ENCODE data around the gene YEATS4.

YEATS4 gene

DNA sequence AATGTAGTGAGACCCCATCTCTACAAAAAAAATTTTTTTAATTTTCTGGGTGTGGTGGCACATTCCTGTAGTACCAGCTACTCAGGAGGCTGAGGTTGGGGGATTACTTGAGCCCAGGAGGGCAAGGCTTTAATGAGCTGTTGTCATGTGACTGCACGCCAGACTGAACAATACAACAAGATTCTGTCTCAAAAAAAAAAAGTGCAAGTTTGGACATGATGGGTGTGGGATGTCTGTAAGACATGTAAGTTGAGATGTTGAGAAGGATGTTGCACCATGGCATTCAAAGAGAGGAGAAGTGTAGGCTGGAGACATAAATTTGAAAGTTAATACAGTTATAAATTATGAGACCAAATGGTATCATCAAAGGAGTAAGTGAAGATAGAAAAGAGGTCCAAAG lies 23.5 kb downstream of the YEATS4 start:
- DNase-seq (ENCODE audit: low read depth in 1 of 2, low spot score in 1 of 2): no peak
- Histone ChIP-seq H3K27me3 (ENCODE audit: insufficient read depth, poor library complexity, severe bottlenecking) (no peaks in the 10 kb centered on the region), H3K4me3 (replicated peaks; ENCODE audit: insufficient read depth, low read length) (no peak overlapping the region), H3K27ac (replicated peaks) (no peak overlapping the region)
- TF ChIP-seq, protein P1, sequence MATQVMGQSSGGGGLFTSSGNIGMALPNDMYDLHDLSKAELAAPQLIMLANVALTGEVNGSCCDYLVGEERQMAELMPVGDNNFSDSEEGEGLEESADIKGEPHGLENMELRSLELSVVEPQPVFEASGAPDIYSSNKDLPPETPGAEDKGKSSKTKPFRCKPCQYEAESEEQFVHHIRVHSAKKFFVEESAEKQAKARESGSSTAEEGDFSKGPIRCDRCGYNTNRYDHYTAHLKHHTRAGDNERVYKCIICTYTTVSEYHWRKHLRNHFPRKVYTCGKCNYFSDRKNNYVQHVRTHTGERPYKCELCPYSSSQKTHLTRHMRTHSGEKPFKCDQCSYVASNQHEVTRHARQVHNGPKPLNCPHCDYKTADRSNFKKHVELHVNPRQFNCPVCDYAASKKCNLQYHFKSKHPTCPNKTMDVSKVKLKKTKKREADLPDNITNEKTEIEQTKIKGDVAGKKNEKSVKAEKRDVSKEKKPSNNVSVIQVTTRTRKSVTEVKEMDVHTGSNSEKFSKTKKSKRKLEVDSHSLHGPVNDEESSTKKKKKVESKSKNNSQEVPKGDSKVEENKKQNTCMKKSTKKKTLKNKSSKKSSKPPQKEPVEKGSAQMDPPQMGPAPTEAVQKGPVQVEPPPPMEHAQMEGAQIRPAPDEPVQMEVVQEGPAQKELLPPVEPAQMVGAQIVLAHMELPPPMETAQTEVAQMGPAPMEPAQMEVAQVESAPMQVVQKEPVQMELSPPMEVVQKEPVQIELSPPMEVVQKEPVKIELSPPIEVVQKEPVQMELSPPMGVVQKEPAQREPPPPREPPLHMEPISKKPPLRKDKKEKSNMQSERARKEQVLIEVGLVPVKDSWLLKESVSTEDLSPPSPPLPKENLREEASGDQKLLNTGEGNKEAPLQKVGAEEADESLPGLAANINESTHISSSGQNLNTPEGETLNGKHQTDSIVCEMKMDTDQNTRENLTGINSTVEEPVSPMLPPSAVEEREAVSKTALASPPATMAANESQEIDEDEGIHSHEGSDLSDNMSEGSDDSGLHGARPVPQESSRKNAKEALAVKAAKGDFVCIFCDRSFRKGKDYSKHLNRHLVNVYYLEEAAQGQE (IDR thresholded peaks at IDR 0.05; ENCODE audit: insufficient replicate concordance, low read depth): no peak
- no peak for TF ChIP-seq GABPA (IDR thresholded peaks at IDR 0.05; ENCODE audit: low read depth)
- TF ChIP-seq, protein P2, sequence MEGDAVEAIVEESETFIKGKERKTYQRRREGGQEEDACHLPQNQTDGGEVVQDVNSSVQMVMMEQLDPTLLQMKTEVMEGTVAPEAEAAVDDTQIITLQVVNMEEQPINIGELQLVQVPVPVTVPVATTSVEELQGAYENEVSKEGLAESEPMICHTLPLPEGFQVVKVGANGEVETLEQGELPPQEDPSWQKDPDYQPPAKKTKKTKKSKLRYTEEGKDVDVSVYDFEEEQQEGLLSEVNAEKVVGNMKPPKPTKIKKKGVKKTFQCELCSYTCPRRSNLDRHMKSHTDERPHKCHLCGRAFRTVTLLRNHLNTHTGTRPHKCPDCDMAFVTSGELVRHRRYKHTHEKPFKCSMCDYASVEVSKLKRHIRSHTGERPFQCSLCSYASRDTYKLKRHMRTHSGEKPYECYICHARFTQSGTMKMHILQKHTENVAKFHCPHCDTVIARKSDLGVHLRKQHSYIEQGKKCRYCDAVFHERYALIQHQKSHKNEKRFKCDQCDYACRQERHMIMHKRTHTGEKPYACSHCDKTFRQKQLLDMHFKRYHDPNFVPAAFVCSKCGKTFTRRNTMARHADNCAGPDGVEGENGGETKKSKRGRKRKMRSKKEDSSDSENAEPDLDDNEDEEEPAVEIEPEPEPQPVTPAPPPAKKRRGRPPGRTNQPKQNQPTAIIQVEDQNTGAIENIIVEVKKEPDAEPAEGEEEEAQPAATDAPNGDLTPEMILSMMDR (IDR thresholded peaks at IDR 0.05; ENCODE audit: insufficient read depth, low read length): no peak
- no peak for TF ChIP-seq POLR2AphosphoS5 (IDR thresholded peaks at IDR 0.05; ENCODE audit: low read depth)
- no peak for TF ChIP-seq SPI1 (IDR thresholded peaks at IDR 0.05; ENCODE audit: borderline replicate concordance, low read depth)

DNA sequence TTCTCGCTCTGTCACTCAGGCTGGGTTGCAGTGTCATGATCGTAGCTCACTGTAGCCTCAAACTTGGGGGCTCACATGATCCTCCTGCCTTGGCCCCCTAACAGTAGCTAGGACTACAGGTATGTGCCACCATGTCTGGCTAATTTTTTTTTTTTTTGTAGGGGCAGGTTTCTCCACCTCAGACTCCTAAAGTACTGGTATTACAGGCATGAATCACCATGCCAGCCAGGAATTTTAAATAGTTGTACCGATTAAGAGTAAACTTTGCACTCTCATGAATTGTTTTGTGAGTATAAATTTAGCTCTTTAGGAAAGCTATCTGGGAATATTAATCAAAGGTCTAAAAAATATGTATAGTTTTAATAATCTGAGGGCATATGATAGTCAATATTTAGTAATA lies 25.5 kb downstream of the YEATS4 start:
- no peaks in the 10 kb centered on the region for H3K27me3 ChIP-seq (ENCODE audit: insufficient read depth, poor library complexity, severe bottlenecking)
- no peak overlapping the region for H3K27ac ChIP-seq (replicated peaks)
- TF ChIP-seq, protein P2 (IDR thresholded peaks at IDR 0.05; ENCODE audit: insufficient read depth, low read length): no peak
- TF ChIP-seq SPI1 (IDR thresholded peaks at IDR 0.05; ENCODE audit: borderline replicate concordance, low read depth) (no peak), GABPA (IDR thresholded peaks at IDR 0.05; ENCODE audit: low read depth) (no peak), POLR2AphosphoS5 (IDR thresholded peaks at IDR 0.05; ENCODE audit: low read depth) (no peak)
- TF ChIP-seq, protein P1 (IDR thresholded peaks at IDR 0.05; ENCODE audit: insufficient replicate concordance, low read depth): no peak
- H3K4me3 ChIP-seq (replicated peaks; ENCODE audit: insufficient read depth, low read length): no peak overlapping the region
- no peak for DNase-seq (ENCODE audit: low read depth in 1 of 2, low spot score in 1 of 2)

DNA sequence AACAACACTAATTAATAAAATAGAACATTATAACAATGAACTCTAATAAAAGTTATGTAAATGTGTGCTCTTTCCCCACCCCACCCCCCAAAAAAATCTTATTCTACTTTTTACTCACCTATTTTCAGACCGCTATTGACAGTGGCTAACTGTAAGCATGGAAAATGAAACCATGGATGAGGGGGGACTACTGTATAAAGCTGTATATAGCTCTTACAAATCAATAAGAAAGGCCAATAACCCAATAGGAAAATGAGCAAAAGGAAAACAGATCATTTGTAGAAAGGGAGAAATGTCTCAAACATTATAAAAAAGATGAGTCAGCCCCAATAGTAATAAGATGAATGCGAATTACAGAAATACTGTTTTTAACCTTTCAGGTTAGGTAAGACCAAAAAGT lies 27.4 kb downstream of the YEATS4 start:
- no peak for DNase-seq (ENCODE audit: low read depth in 1 of 2, low spot score in 1 of 2)
- H3K4me3 ChIP-seq (replicated peaks; ENCODE audit: insufficient read depth, low read length): no peak overlapping the region

More for the DNA sequence above, 27.4 kb downstream of the YEATS4 start:
- Histone ChIP-seq H3K27ac (replicated peaks) (no peak overlapping the region), H3K27me3 (ENCODE audit: insufficient read depth, poor library complexity, severe bottlenecking) (no peaks in the 10 kb centered on the region)
- TF ChIP-seq SPI1 (IDR thresholded peaks at IDR 0.05; ENCODE audit: borderline replicate concordance, low read depth): no peak
- TF ChIP-seq GABPA (IDR thresholded peaks at IDR 0.05; ENCODE audit: low read depth): no peak
- TF ChIP-seq, protein P2 (IDR thresholded peaks at IDR 0.05; ENCODE audit: insufficient read depth, low read length): no peak
- TF ChIP-seq POLR2AphosphoS5 (IDR thresholded peaks at IDR 0.05; ENCODE audit: low read depth): no peak
- TF ChIP-seq, protein P1 (IDR thresholded peaks at IDR 0.05; ENCODE audit: insufficient replicate concordance, low read depth): no peak
